BLaER1 treated with 17β-estradiol and CSF1 and Interleukin-3, amounts not matched to agents 10 nM and 100 nM (cell line): ENCODE data around the gene ZDHHC8.

Experiments used
- H3K27ac ChIP-seq, 11 experiments: shearing (Covaris generic); formaldehyde crosslinking; 2 replicates each; pipeline ENCODE4 v1.8.1; 2022
- H3K27me3 ChIP-seq, 11 experiments: shearing (Covaris generic); formaldehyde crosslinking; 2 replicates each; pipeline ENCODE4 v1.8.1; 2022
- H3K36me3 ChIP-seq, 11 experiments: shearing (Covaris generic); formaldehyde crosslinking; 2 replicates each; pipeline ENCODE4 v1.8.1; 2022
- H3K4me1 ChIP-seq, 10 experiments: shearing (Covaris generic); formaldehyde crosslinking; 2 replicates each; pipeline ENCODE4 v1.8.1; 2022
- H3K4me2 ChIP-seq, 11 experiments: shearing (Covaris generic); formaldehyde crosslinking; 2 replicates each; pipeline ENCODE4 v1.8.1; 2022
- H3K4me3 ChIP-seq, 10 experiments: shearing (Covaris generic); formaldehyde crosslinking; 2 replicates each; pipeline ENCODE4 v1.8.1; 2022
- H3K9ac ChIP-seq, 11 experiments: shearing (Covaris generic); formaldehyde crosslinking; 2 replicates each; pipeline ENCODE4 v1.8.1; 2022
- H3K9me3 ChIP-seq, 11 experiments: shearing (Covaris generic); formaldehyde crosslinking; replicated peaks in 1 of 11; 2 replicates each; pipeline ENCODE4 v1.8.1; 2022
- H4K20me1 ChIP-seq, 11 experiments: shearing (Covaris generic); formaldehyde crosslinking; 2 replicates each; pipeline ENCODE4 v1.8.1; 2022
- Cebpa-rat ChIP-seq, 11 experiments: shearing (Covaris generic); IDR thresholded peaks; 2 replicates each; pipeline ENCODE4 v1.8.1; 2022

The ZDHHC8 gene

DNA sequence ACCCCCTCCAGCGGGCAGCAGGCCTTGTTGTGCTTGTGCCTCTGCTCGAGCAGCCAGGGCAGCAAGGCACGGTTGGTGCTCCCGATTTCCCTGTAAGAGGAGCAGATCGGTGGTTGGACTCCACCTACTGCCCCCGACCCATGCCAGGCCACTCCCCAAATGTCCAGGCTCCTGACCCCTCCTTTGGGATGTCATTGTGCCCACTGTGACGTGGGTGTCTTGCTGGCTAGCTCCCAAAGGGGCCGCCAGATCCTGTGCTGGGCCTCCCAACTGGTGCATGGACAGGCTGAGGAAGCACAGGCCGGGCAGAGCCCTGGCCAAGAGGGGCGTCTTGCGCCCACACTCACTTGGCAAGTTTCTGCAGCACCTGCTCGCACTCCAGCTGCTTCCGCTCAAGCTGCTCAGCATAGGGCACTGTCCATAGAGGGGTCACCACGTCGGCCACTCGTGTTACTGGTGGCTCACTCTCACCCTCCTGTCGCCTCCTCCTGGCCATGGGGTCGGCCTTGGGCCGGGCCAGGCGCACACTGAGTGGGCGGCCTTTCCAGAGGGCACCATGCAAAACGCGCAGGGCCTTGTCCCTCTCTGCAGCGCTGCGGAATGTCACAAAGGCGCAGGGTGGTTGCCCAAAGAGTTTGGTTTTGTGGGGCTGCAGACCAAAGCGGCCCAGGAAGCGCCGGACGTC, 15.8 kb upstream of the ZDHHC8 start, which contains the start of gene RANBP1:
RANBP1 (plus strand) TSS at position 414 of the 685 bp plus-strand sequence; CDS start at position 495, 81 bp downstream.
- Histone ChIP-seq H3K27me3 (no peaks in the 10 kb centered on the region), H3K4me3 (peak within 1 kb of the TSS; percentile 83 to 99 (median 89)), H3K9ac (peak within 1 kb of the TSS; percentile 88 to 100 (median 96)), H3K9me3 (no peaks in the 10 kb centered on the region), H3K4me2 (peak within 1 kb of the TSS; percentile 96 to 99 (median 97)), H3K4me1 (peaks cover 35 to 56% (median 46%) of the 10 kb centered on the region in 10 experiments), H3K36me3 (peaks cover 60 to 81% (median 77%) of the 10 kb centered on the region in 11 experiments), H4K20me1 (peaks cover 0 to 87% (median 70%) of the 10 kb centered on the region in 11 experiments; a peak in 21 of 22 replicates), H3K27ac (peak within 1 kb of the TSS; percentile 84 to 98 (median 93))
- no peak for TF ChIP-seq Cebpa-rat (IDR thresholded peaks at IDR 0.05)

DNA sequence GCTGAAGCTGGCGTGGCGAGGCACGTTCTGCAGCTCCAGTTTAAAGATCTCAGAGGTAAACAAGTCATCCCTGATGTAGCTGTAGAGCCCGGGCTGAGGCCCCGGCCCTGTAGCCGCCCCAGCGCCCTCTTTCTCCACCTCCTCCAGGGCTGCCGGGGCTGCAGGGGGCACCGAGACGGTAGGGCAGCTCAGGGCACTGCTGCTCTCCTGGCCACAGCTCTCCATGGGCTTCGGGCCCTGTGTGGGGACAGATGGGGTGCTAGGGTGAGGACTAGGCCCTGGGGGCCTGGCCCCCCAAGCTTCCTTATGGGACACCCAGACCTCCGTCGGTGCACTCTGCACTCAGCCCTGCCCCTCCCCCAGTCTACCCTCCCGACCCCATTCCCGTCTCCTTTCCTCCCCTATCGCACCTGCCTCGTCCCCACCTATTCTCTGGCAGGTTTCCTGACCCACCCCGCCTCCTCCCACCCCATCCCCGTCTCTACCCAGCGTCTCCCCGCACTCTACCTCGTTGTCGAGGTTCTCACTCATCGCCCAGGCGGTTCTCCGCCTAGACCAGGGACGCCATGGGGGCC, 15.1 kb upstream of the ZDHHC8 start:
- Histone ChIP-seq H3K27me3 (no peaks in the 10 kb centered on the region), H3K9ac (peak overlapping the region; percentile 88 to 100 (median 96)), H4K20me1 (peaks cover 0 to 87% (median 70%) of the 10 kb centered on the region in 11 experiments; a peak in 20 of 22 replicates), H3K4me2 (peak overlapping the region; percentile 96 to 99 (median 97)), H3K4me3 (peak overlapping the region; percentile 83 to 99 (median 89)), H3K9me3 (no peaks in the 10 kb centered on the region), H3K4me1 (peaks cover 35 to 56% (median 49%) of the 10 kb centered on the region in 10 experiments), H3K27ac (peak overlapping the region; percentile 84 to 98 (median 93)), H3K36me3 (peaks cover 64 to 81% (median 77%) of the 10 kb centered on the region in 11 experiments)
- no peak for TF ChIP-seq Cebpa-rat (IDR thresholded peaks at IDR 0.05)

GRCh38 chr22:20116951-20117632, 14.5 kb upstream of the ZDHHC8 start, which contains the start of gene TRMT2A:
Gene TRMT2A (minus strand): TSS chr22:20117226. CDS start chr22:20116906, 320 bp downstream.
- Histone ChIP-seq H3K36me3 (peaks cover 65 to 82% (median 78%) of the 10 kb centered on the region in 11 experiments), H3K9ac (peak within 1 kb of the TSS; percentile 88 to 100 (median 96)), H3K4me3 (peak within 1 kb of the TSS; percentile 83 to 99 (median 89)), H3K4me2 (peak within 1 kb of the TSS; percentile 96 to 99 (median 98)), H3K27me3 (no peaks in the 10 kb centered on the region), H4K20me1 (peaks cover 0 to 87% (median 71%) of the 10 kb centered on the region in 11 experiments; a peak in 20 of 22 replicates), H3K9me3 (no peaks in the 10 kb centered on the region), H3K4me1 (peaks cover 35 to 57% (median 49%) of the 10 kb centered on the region in 10 experiments), H3K27ac (peak within 1 kb of the TSS; percentile 84 to 98 (median 93))
- TF ChIP-seq Cebpa-rat (IDR thresholded peaks at IDR 0.05): no peak

DNA sequence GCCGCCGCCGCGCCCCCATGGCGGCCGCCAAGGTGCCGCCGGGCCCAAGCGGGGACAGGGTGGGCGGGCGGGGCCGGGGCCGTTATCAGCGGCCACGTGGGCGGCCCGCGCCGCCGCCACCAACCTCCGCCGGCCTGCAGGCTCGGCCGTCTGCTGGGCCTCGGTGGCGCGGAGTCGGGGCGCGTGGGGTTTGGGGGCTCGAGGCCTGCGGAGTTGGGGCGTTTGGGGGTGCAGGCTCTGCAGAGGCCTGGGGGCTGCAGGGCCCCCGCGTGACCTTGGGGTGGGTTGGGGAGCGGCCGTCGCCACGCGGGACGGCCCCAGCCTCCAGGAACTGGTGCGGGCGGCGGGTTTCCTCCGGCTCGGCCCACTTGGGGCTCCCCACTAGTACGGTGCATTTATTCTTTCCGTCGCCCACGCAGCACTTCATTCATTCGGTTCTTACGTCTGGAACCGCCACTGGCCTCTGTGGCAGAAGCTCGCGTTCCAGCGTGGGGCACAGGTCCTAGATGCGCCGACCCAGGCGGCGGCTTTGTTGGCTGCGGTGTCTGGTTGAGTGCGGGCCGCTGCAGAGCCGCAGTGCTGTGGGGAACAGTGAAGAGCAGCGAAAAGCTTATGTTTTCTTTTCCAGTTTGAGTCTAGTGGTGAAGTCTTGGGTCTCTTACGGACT, 13.8 kb upstream of the ZDHHC8 start:
- Histone ChIP-seq H3K9ac (peak overlapping the region; percentile 88 to 100 (median 96)), H3K36me3 (peaks cover 63 to 80% (median 75%) of the 10 kb centered on the region in 11 experiments), H3K27me3 (no peaks in the 10 kb centered on the region), H3K9me3 (no peaks in the 10 kb centered on the region), H4K20me1 (peaks cover 0 to 87% (median 71%) of the 10 kb centered on the region in 11 experiments; a peak in 20 of 22 replicates), H3K27ac (peak overlapping the region in 10 of 11 experiments; percentile 69 to 98 (median 94); a peak in 21 of 22 replicates), H3K4me2 (peak overlapping the region; percentile 82 to 99 (median 94)), H3K4me3 (peak overlapping the region; percentile 83 to 99 (median 89)), H3K4me1 (peaks cover 35 to 58% (median 48%) of the 10 kb centered on the region in 10 experiments)
- no peak for TF ChIP-seq Cebpa-rat (IDR thresholded peaks at IDR 0.05)

- Histone ChIP-seq H3K9me3 (no peaks in the 10 kb centered on the region), H4K20me1 (peaks cover 0 to 87% (median 71%) of the 10 kb centered on the region in 11 experiments; a peak in 20 of 22 replicates), H3K36me3 (peaks cover 57 to 75% (median 72%) of the 10 kb centered on the region in 11 experiments), H3K27me3 (no peaks in the 10 kb centered on the region), H3K27ac (peak overlapping the region in 10 of 11 experiments; percentile 69 to 98 (median 94); a peak in 21 of 22 replicates), H3K4me2 (peak overlapping the region; percentile 82 to 99 (median 94)), H3K9ac (peak overlapping the region; percentile 88 to 100 (median 96)), H3K4me1 (peaks cover 35 to 60% (median 50%) of the 10 kb centered on the region in 10 experiments), H3K4me3 (peak overlapping the region; percentile 83 to 99 (median 89))
- TF ChIP-seq Cebpa-rat (IDR thresholded peaks at IDR 0.05): no peak
Observed at GRCh38 chr22:20118300-20119020, 13.1 kb upstream of the ZDHHC8 start.

GRCh38 chr22:20121856-20122415, 9.7 kb upstream of the ZDHHC8 start:
- Histone ChIP-seq H4K20me1 (peaks cover 0 to 93% (median 84%) of the 10 kb centered on the region in 11 experiments; a peak in 20 of 22 replicates), H3K27me3 (no peaks in the 10 kb centered on the region), H3K4me2 (peak overlapping the region in 5 of 11 experiments; percentile 5 to 98 (median 24); a peak in 7 of 22 replicates), H3K4me3 (no peak overlapping the region), H3K4me1 (peaks cover 21 to 75% (median 66%) of the 10 kb centered on the region in 10 experiments), H3K9ac (peak overlapping the region; percentile 0 to 99 (median 88); a peak in 16 of 22 replicates), H3K36me3 (peaks cover 68 to 82% (median 79%) of the 10 kb centered on the region in 11 experiments), H3K27ac (no peak overlapping the region), H3K9me3 (no peaks in the 10 kb centered on the region)
- no peak for TF ChIP-seq Cebpa-rat (IDR thresholded peaks at IDR 0.05)

GRCh38 chr22:20123366-20124082, 8.1 kb upstream of the ZDHHC8 start:
- peak overlapping the region; percentile 24 to 64 (median 46); a peak in 17 of 22 replicates for H3K9ac ChIP-seq
- H3K4me3 ChIP-seq: no peak overlapping the region
- peak overlapping the region in 8 of 11 experiments; percentile 9 to 88 (median 63); a peak in 7 of 22 replicates for H3K4me2 ChIP-seq
- H4K20me1 ChIP-seq: peaks cover 0 to 100% (median 98%) of the 10 kb centered on the region in 11 experiments; a peak in 20 of 22 replicates
- H3K36me3 ChIP-seq: peaks cover 78 to 95% (median 93%) of the 10 kb centered on the region in 11 experiments
- no peak overlapping the region for H3K27ac ChIP-seq
- H3K9me3 ChIP-seq: no peaks in the 10 kb centered on the region
- peaks cover 19 to 79% (median 73%) of the 10 kb centered on the region in 10 experiments for H3K4me1 ChIP-seq
- no peaks in the 10 kb centered on the region for H3K27me3 ChIP-seq
- no peak for TF ChIP-seq Cebpa-rat (IDR thresholded peaks at IDR 0.05)
